HepG2 (cell line): ENCODE data around the gene KIAA1958. TPM values are rescaled to one million over a fixed set of nuclear protein-coding genes. Genes with fewer than 3 reads are reported as not detected.
A peak's percentile ranks its signal among the peaks of the same experiment; 100 is the strongest.

Experiments used
- FOXC1 ChIP-seq: sonication (generic); formaldehyde crosslinking; IDR thresholded peaks from 2 replicates; pipeline ENCODE4 v1.8.0; 2022; ENCODE audit warnings: mild to moderate bottlenecking, missing genetic modification reagents, borderline replicate concordance
- KAT8 ChIP-seq: IDR thresholded peaks from 2 replicates; pipeline ENCODE4 v1.6.1; 2016; ENCODE audit warnings: missing genetic modification reagents, missing compliant biosample characterization
- MIER2 ChIP-seq: IDR thresholded peaks from 2 replicates; pipeline ENCODE4 v1.6.1; 2016; ENCODE audit warnings: missing biosample characterization, missing genetic modification reagents
- MTF2 ChIP-seq: sonication (generic); formaldehyde crosslinking; IDR thresholded peaks from 2 replicates; pipeline ENCODE4 v1.5.0; 2020; ENCODE audit warnings: missing genetic modification reagents, borderline replicate concordance
- NRL ChIP-seq: sonication (generic); formaldehyde crosslinking; IDR thresholded peaks from 2 replicates; pipeline ENCODE4 v1.5.0; 2020; ENCODE audit warnings: missing genetic modification reagents, mild to moderate bottlenecking, moderate library complexity, borderline replicate concordance
- PRMT3 ChIP-seq: sonication (generic); formaldehyde crosslinking; IDR thresholded peaks from 2 replicates; pipeline ENCODE4 v1.8.1; 2022; ENCODE audit warnings: low read depth, mild to moderate bottlenecking, moderate library complexity, missing genetic modification reagents, borderline replicate concordance
- TARDBP ChIP-seq: sonication (generic); formaldehyde crosslinking; IDR thresholded peaks from 2 replicates; pipeline ENCODE4 v1.8.0; 2022; ENCODE audit warnings: mild to moderate bottlenecking, missing genetic modification reagents
- THYN1 ChIP-seq: sonication (generic); formaldehyde crosslinking; IDR thresholded peaks from 2 replicates; pipeline ENCODE4 v1.8.1; 2023; ENCODE audit warnings: low read depth, mild to moderate bottlenecking, moderate library complexity, missing genetic modification reagents, borderline replicate concordance
- TOPORS ChIP-seq: sonication (generic); formaldehyde crosslinking; IDR thresholded peaks from 2 replicates; pipeline ENCODE4 v1.8.0; 2023; ENCODE audit warnings: mild to moderate bottlenecking, missing genetic modification reagents
- ZFP1 ChIP-seq: IDR thresholded peaks from 2 replicates; pipeline ENCODE4 v1.6.1; 2016
- ZGPAT ChIP-seq: IDR thresholded peaks from 2 replicates; pipeline ENCODE4 v1.6.1; 2016; ENCODE audit warnings: mild to moderate bottlenecking
- ZNF180 ChIP-seq: sonication (generic); formaldehyde crosslinking; IDR thresholded peaks from 2 replicates; pipeline ENCODE4 v1.4.0; 2020; ENCODE audit warnings: low read depth, missing genetic modification reagents, borderline replicate concordance
- ZNF329 ChIP-seq: sonication (generic); formaldehyde crosslinking; IDR thresholded peaks from 2 replicates; pipeline ENCODE4 v1.9.0; 2021; ENCODE audit warnings: low read depth, mild to moderate bottlenecking, missing genetic modification reagents
- ZNF432 ChIP-seq: sonication (generic); formaldehyde crosslinking; IDR thresholded peaks from 2 replicates; pipeline ENCODE4 v1.5.0; 2020; ENCODE audit warnings: missing genetic modification reagents, mild to moderate bottlenecking, borderline replicate concordance
- polyA plus RNA-seq, 8 experiments: library from polyadenylated mRNA; depleted of rRNA in 3 of 8; stranded (reverse) in 7 of 8; unstranded in 1 of 8; fragments of >200 nt; fragmentation: Illumina TruSeq in 4 of 8; extraction: Trizol in 4 of 8; gene quantifications; 2 replicates each; pipeline versions ENCODE4 v1.2.1 to v1.2.3, GENCODE V29; 2011 to 2016; ENCODE audit warnings: low read depth in 4 of 8, missing spikeins in 1 of 8, mixed read lengths in 1 of 8; ENCODE audit not compliant: insufficient read depth in 1 of 8
- total RNA-seq, 5 experiments: library from RNA; depleted of rRNA; stranded (reverse); fragments of >200 nt; fragmentation: Illumina TruSeq; extraction: Trizol; gene quantifications; 2 replicates each; pipeline ENCODE4 v1.2.3, GENCODE V29; 2016; ENCODE audit warnings: low read depth in 1 of 5
- TF ChIP-seq, protein P1 (sequence below): sonication (generic); formaldehyde crosslinking; IDR thresholded peaks from 2 replicates; pipeline ENCODE4 v1.8.0; 2022; ENCODE audit warnings: mild to moderate bottlenecking, missing genetic modification reagents, moderate library complexity
- TF ChIP-seq, protein P2 (sequence below): sonication (generic); formaldehyde crosslinking; IDR thresholded peaks from 2 replicates; pipeline ENCODE4 v1.5.1; 2020; ENCODE audit warnings: missing genetic modification reagents, mild to moderate bottlenecking, borderline replicate concordance
- TF ChIP-seq, protein P3 (sequence below): sonication (generic); formaldehyde crosslinking; IDR thresholded peaks from 2 replicates; pipeline ENCODE4 v1.5.1; 2020; ENCODE audit warnings: mild to moderate bottlenecking, missing genetic modification reagents

Gene KIAA1958
- total and polyA plus RNA-seq, 2 of the 13 experiments (the other 11 are each of a cell fraction or from before 2014, with no cell fraction given) = 8.5 to 10.3 TPM

DNA sequence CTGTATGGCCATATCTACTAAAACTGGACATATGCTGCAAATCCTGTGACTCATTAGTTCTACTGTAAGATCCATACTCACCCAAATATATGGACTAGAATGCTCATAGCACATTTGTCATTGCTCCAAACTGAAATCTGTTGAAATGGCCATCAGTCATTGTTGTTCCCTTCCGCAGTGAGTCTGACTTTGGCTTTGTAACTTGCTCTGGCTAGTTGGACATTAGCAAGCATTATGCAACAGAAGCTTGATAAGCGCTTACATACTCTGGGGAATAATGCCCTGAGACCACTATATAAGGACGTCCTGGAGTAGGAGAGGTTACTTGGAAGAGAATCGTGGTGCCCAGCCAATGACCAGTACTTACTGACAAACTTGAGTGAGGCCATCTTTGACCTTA lies 9.0 kb downstream of the KIAA1958 start (continued):
- TF ChIP-seq MIER2 (CRISPR knock-in tag) (no peak), ZNF432 (CRISPR knock-in tag) (no peak), KAT8 (no peak), TARDBP (CRISPR knock-in tag) (peak; percentile 41; the same call in 1 of the 2 replicates), ZFP1 (no peak), THYN1 (CRISPR knock-in tag) (no peak), ZNF329 (CRISPR knock-in tag) (no peak), ZGPAT (no peak), PRMT3 (CRISPR knock-in tag) (no peak), ZNF180 (CRISPR knock-in tag) (no peak), MTF2 (CRISPR knock-in tag) (no peak), NRL (no peak), FOXC1 (CRISPR knock-in tag) (no peak), TOPORS (peak; percentile 47; the same call in 1 of the 2 replicates)
- TF ChIP-seq, protein P1, sequence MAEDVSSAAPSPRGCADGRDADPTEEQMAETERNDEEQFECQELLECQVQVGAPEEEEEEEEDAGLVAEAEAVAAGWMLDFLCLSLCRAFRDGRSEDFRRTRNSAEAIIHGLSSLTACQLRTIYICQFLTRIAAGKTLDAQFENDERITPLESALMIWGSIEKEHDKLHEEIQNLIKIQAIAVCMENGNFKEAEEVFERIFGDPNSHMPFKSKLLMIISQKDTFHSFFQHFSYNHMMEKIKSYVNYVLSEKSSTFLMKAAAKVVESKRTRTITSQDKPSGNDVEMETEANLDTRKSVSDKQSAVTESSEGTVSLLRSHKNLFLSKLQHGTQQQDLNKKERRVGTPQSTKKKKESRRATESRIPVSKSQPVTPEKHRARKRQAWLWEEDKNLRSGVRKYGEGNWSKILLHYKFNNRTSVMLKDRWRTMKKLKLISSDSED (CRISPR knock-in tag) = no peak
- TF ChIP-seq, protein P2, sequence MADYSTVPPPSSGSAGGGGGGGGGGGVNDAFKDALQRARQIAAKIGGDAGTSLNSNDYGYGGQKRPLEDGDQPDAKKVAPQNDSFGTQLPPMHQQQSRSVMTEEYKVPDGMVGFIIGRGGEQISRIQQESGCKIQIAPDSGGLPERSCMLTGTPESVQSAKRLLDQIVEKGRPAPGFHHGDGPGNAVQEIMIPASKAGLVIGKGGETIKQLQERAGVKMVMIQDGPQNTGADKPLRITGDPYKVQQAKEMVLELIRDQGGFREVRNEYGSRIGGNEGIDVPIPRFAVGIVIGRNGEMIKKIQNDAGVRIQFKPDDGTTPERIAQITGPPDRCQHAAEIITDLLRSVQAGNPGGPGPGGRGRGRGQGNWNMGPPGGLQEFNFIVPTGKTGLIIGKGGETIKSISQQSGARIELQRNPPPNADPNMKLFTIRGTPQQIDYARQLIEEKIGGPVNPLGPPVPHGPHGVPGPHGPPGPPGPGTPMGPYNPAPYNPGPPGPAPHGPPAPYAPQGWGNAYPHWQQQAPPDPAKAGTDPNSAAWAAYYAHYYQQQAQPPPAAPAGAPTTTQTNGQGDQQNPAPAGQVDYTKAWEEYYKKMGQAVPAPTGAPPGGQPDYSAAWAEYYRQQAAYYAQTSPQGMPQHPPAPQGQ (CRISPR knock-in tag) = no peak
- TF ChIP-seq, protein P3, sequence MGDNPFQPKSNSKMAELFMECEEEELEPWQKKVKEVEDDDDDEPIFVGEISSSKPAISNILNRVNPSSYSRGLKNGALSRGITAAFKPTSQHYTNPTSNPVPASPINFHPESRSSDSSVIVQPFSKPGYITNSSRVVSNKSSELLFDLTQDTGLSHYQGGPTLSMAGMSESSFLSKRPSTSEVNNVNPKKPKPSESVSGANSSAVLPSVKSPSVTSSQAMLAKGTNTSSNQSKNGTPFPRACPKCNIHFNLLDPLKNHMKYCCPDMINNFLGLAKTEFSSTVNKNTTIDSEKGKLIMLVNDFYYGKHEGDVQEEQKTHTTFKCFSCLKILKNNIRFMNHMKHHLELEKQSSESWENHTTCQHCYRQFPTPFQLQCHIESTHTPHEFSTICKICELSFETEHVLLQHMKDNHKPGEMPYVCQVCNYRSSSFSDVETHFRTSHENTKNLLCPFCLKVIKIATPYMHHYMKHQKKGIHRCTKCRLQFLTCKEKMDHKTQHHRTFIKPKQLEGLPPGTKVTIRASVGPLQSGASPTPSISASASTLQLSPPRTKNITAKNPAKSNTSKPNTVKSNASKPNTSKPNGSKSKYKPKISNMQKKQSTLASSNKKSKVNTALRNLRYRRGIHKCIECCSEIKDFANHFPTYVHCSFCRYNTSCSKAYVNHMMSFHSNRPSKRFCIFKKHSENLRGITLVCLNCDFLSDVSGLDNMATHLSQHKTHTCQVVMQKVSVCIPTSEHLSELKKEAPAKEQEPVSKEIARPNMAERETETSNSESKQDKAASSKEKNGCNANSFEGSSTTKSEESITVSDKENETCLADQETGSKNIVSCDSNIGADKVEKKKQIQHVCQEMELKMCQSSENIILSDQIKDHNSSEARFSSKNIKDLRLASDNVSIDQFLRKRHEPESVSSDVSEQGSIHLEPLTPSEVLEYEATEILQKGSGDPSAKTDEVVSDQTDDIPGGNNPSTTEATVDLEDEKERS (CRISPR knock-in tag) = 0 out of 2 replicates have a peak, but pooled peaks have one; percentile 10
